K562 (cell line): ENCODE data around the gene ACRBP. TPM values are rescaled to one million over a fixed set of nuclear protein-coding genes. Genes with fewer than 3 reads are reported as not detected.
A peak's percentile ranks its signal among the peaks of the same experiment; 100 is the strongest.

Experiments used
- ARHGAP35 ChIP-seq: fragments of 450-650 bp; IDR thresholded peaks from 2 replicates; pipeline ENCODE4 v1.6.1; 2018; ENCODE audit not compliant: partially characterized antibody
- ARID1B ChIP-seq: fragments of 450-650 bp; IDR thresholded peaks from 2 replicates; pipeline ENCODE4 v1.6.1; 2016; ENCODE audit warnings: antibody characterized with exemption, mild to moderate bottlenecking, inconsistent platforms
- BRD9 ChIP-seq: fragments of 450-650 bp; IDR thresholded peaks from 2 replicates; pipeline ENCODE4 v1.6.1; 2018; ENCODE audit warnings: low read depth; ENCODE audit not compliant: partially characterized antibody
- CBFB ChIP-seq: sonication (generic); formaldehyde crosslinking; IDR thresholded peaks from 2 replicates; pipeline ENCODE4 v1.4.0; 2020; ENCODE audit warnings: mild to moderate bottlenecking, missing genetic modification reagents
- CBX5 ChIP-seq: IDR thresholded peaks from 2 replicates; pipeline ENCODE4 v1.6.1; 2014; ENCODE audit warnings: low read depth, borderline replicate concordance
- CHD2 ChIP-seq: IDR thresholded peaks from 2 replicates; pipeline ENCODE4 v1.6.1; 2011; ENCODE audit warnings: low read depth, low read length
- CTBP1 ChIP-seq: fragments of 450-650 bp; IDR thresholded peaks from 2 replicates; pipeline ENCODE4 v1.6.1; 2016; ENCODE audit warnings: borderline replicate concordance
- ELF1 ChIP-seq: fragments of 200-800 bp; sonication (Bioruptor generic); IDR thresholded peaks from 2 replicates; pipeline ENCODE4 v1.6.1; 2016; ENCODE audit warnings: missing genetic modification characterization, missing compliant biosample characterization
- GATAD2A ChIP-seq: fragments of 450-650 bp; IDR thresholded peaks from 2 replicates; pipeline ENCODE4 v1.6.1; 2017
- HNRNPH1 ChIP-seq: fragments of 200-400 bp; formaldehyde crosslinking; optimal IDR thresholded peaks from 2 replicates; pipeline ENCODE3; 2017; ENCODE audit warnings: low read depth, mild to moderate bottlenecking, low read length, moderate library complexity
- NCOR1 ChIP-seq: fragments of 450-650 bp; IDR thresholded peaks from 2 replicates; pipeline ENCODE4 v1.6.1; 2016; ENCODE audit warnings: mild to moderate bottlenecking, moderate library complexity
- NFATC3 ChIP-seq: fragments of 450-650 bp; IDR thresholded peaks from 2 replicates; pipeline ENCODE4 v1.6.1; 2017; ENCODE audit warnings: mild to moderate bottlenecking
- POLR2G ChIP-seq: fragments of 200-400 bp; formaldehyde crosslinking; IDR thresholded peaks from 2 replicates; pipeline ENCODE4 v1.6.1; 2017; ENCODE audit warnings: low read depth, mild to moderate bottlenecking, antibody characterized with exemption, low read length, moderate library complexity
- POLR3A ChIP-seq: IDR thresholded peaks from 2 replicates; pipeline ENCODE4 v1.6.1; 2011; ENCODE audit warnings: borderline replicate concordance, mild to moderate bottlenecking, moderate library complexity; ENCODE audit not compliant: insufficient read length, insufficient read depth; ENCODE audit errors: extremely low read depth
- RBM34 ChIP-seq: fragments of 200-400 bp; formaldehyde crosslinking; IDR thresholded peaks from 2 replicates; pipeline ENCODE4 v1.6.1; 2018; ENCODE audit warnings: low read length, borderline replicate concordance; ENCODE audit not compliant: insufficient read depth
- TAF15 ChIP-seq: fragments of 200-400 bp; formaldehyde crosslinking; IDR thresholded peaks from 2 replicates; pipeline ENCODE4 v1.6.1; 2017; ENCODE audit warnings: mild to moderate bottlenecking, low read depth, low read length, moderate library complexity
- TCF7L2 ChIP-seq: fragments of 150-350 bp; IDR thresholded peaks from 2 replicates; pipeline ENCODE4 v1.6.1; 2016; ENCODE audit warnings: low read depth, mild to moderate bottlenecking, low read length, moderate library complexity
- ZNF175 ChIP-seq: fragments of 200-800 bp; sonication (Bioruptor generic); IDR thresholded peaks from 2 replicates; pipeline ENCODE4 v1.6.1; 2016; ENCODE audit warnings: low read depth, mild to moderate bottlenecking, missing genetic modification characterization, missing compliant biosample characterization
- ZNF583 ChIP-seq: fragments of 250-450 bp; sonication (Bioruptor Pico); IDR thresholded peaks from 2 replicates; pipeline ENCODE4 v1.4.0; 2020
- ZNF589 ChIP-seq: fragments of 200-800 bp; sonication (Bioruptor generic); IDR thresholded peaks from 2 replicates; pipeline ENCODE4 v1.6.1; 2016; ENCODE audit warnings: low read depth, missing genetic modification characterization, missing compliant biosample characterization
- polyA plus RNA-seq, 8 experiments: library from polyadenylated mRNA; depleted of rRNA in 4 of 8; stranded (reverse) in 5 of 8; unstranded in 3 of 8; fragments of >200 nt; fragmentation: Nextera tagmentation in 2 of 8; fragmentation: Illumina TruSeq in 1 of 8; extraction: Ambion mirVana in 2 of 8; extraction: Trizol in 1 of 8; gene quantifications; 2 replicates each; pipeline versions ENCODE4 v1.2.1 to v1.2.3, GENCODE V29; 2011 to 2014; ENCODE audit warnings: inconsistent platforms in 1 of 8, missing spikeins in 1 of 8
- total RNA-seq, 7 experiments: library from RNA; depleted of rRNA in 6 of 7; stranded (reverse); fragments of >200 nt in 6 of 7; fragmentation: Illumina TruSeq in 2 of 7; extraction: Trizol in 2 of 7; gene quantifications; 2 replicates each; pipeline versions ENCODE4 v1.2.1 to v1.2.3, GENCODE V29; 2011 to 2021; ENCODE audit warnings: low replicate concordance in 1 of 7
- TF ChIP-seq, protein P1 (sequence below): fragments of 450-650 bp; formaldehyde crosslinking; conservative IDR thresholded peaks from 2 replicates; pipeline ENCODE4 v1.4.0; 2022; ENCODE audit warnings: mild to moderate bottlenecking, missing genetic modification characterization
- TF ChIP-seq, protein P2 (sequence below): sonication (generic); formaldehyde crosslinking; IDR thresholded peaks from 2 replicates; pipeline ENCODE4 v1.8.0; 2022; ENCODE audit warnings: mild to moderate bottlenecking, missing genetic modification reagents
- TF ChIP-seq, protein P3 (sequence below): sonication (generic); formaldehyde crosslinking; IDR thresholded peaks from 2 replicates; pipeline ENCODE4 v1.8.0; 2022; ENCODE audit warnings: missing genetic modification reagents, mild to moderate bottlenecking, borderline replicate concordance
- TF ChIP-seq, protein P4 (sequence below): fragments of 450-650 bp; IDR thresholded peaks from 2 replicates; pipeline ENCODE4 v1.6.1; 2016; ENCODE audit warnings: low read depth, mild to moderate bottlenecking, moderate library complexity

The ACRBP gene
- total and polyA plus RNA-seq, 9 of the 15 experiments (the other 6 are each of a cell fraction or from before 2014, with no cell fraction given), result 3.1 to 31.8 (median 8.4) TPM

DNA sequence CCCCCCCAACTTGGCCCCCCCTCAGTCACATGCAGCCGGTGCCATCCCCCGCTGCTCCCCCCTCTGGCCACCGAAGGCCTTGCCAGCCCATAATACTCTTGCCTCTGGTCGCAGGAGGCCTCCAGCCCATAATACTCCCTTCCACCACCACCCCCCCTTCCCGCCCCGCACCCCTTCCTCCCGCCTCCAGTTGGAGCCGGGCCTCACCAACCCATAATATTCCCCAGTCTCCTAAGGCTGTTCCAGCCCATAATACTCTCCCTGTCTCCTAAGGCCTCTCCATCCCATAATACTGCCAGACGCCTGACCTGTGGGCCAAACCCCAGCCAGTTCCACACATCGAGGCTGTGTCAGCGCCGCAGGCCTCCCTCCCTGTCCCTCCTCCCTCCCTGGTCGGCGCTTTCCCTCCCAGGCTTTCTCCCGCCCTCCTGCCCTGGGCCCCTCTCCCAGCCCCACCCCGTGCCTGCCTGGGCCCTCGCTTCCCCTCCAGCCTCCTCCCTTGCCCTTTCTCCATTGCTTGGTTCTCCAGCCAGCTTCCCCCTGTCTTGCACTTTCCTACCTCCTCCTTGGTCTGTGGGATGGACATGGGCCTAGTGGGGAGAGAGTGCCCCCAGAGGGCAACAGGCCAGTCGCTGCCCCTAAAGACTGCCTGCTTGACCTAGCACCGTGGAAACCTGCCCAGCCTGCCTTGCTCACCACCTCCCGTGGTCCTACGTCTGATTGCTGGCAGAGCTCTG lies 33.3 kb downstream of the ACRBP start (continued):
- no peak for TF ChIP-seq CBFB (CRISPR knock-in tag)
- no peak for TF ChIP-seq RBM34
- TF ChIP-seq, protein P1, sequence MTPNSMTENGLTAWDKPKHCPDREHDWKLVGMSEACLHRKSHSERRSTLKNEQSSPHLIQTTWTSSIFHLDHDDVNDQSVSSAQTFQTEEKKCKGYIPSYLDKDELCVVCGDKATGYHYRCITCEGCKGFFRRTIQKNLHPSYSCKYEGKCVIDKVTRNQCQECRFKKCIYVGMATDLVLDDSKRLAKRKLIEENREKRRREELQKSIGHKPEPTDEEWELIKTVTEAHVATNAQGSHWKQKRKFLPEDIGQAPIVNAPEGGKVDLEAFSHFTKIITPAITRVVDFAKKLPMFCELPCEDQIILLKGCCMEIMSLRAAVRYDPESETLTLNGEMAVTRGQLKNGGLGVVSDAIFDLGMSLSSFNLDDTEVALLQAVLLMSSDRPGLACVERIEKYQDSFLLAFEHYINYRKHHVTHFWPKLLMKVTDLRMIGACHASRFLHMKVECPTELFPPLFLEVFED (CRISPR knock-in tag), result peak; percentile 91; the same call in 1 of the 2 replicates
- TF ChIP-seq, protein P2, sequence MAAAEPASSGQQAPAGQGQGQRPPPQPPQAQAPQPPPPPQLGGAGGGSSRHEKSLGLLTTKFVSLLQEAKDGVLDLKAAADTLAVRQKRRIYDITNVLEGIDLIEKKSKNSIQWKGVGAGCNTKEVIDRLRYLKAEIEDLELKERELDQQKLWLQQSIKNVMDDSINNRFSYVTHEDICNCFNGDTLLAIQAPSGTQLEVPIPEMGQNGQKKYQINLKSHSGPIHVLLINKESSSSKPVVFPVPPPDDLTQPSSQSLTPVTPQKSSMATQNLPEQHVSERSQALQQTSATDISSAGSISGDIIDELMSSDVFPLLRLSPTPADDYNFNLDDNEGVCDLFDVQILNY (CRISPR knock-in tag), result no peak
- TF ChIP-seq ARHGAP35, result no peak
- no peak for TF ChIP-seq TAF15
- TF ChIP-seq, protein P3, sequence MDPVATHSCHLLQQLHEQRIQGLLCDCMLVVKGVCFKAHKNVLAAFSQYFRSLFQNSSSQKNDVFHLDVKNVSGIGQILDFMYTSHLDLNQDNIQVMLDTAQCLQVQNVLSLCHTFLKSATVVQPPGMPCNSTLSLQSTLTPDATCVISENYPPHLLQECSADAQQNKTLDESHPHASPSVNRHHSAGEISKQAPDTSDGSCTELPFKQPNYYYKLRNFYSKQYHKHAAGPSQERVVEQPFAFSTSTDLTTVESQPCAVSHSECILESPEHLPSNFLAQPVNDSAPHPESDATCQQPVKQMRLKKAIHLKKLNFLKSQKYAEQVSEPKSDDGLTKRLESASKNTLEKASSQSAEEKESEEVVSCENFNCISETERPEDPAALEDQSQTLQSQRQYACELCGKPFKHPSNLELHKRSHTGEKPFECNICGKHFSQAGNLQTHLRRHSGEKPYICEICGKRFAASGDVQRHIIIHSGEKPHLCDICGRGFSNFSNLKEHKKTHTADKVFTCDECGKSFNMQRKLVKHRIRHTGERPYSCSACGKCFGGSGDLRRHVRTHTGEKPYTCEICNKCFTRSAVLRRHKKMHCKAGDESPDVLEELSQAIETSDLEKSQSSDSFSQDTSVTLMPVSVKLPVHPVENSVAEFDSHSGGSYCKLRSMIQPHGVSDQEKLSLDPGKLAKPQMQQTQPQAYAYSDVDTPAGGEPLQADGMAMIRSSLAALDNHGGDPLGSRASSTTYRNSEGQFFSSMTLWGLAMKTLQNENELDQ (CRISPR knock-in tag), result no peak
- no peak for TF ChIP-seq TCF7L2
- 0 out of 2 replicates have a peak, but pooled peaks have one; percentile 6 for TF ChIP-seq CBX5
- peak; percentile 73 for TF ChIP-seq POLR2G
- 0 out of 2 replicates have a peak, but pooled peaks have one; percentile 42 for TF ChIP-seq GATAD2A
- TF ChIP-seq ZNF175 (CRISPR knock-in tag), result no peak
- TF ChIP-seq BRD9, result no peak
- TF ChIP-seq, protein P4, sequence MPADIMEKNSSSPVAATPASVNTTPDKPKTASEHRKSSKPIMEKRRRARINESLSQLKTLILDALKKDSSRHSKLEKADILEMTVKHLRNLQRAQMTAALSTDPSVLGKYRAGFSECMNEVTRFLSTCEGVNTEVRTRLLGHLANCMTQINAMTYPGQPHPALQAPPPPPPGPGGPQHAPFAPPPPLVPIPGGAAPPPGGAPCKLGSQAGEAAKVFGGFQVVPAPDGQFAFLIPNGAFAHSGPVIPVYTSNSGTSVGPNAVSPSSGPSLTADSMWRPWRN, result no peak
- 0 out of 2 replicates have a peak, but pooled peaks have one; percentile 16 for TF ChIP-seq ZNF583 (CRISPR knock-in tag)
- TF ChIP-seq ARID1B, result peak; percentile 40
- TF ChIP-seq NFATC3, result no peak
- no peak for TF ChIP-seq CHD2
- TF ChIP-seq NCOR1, result peak; percentile 47
- peak; percentile 19; the same call in 1 of the 2 replicates for TF ChIP-seq CTBP1
- TF ChIP-seq POLR3A, result no peak
- no peak for TF ChIP-seq ELF1 (tag)
- no peak for TF ChIP-seq ZNF589
- TF ChIP-seq HNRNPH1, result no peak
